Left ventricle myocardium inferior (tissue), 1 donor: Measurements from ENCODE around the gene CAMK2D. TPM values are rescaled to one million over a fixed set of nuclear protein-coding genes. Genes with fewer than 3 reads are reported as not detected.
A peak's percentile ranks its signal among the peaks of the same experiment; 100 is the strongest.

Experiments
- DNase-seq: peaks from one replicate; pipeline ENCODE4 v3.0.0-alpha.2; 2020
- H3K27ac ChIP-seq: fragments of 200-600 bp; replicated peaks from 2 replicates; pipeline ENCODE4 v1.8.0; 2021
- H3K27me3 ChIP-seq: fragments of 200-600 bp; 2 replicates; pipeline ENCODE4 v1.8.0; 2021; ENCODE audit warnings: low read depth
- H3K36me3 ChIP-seq: fragments of 200-600 bp; 2 replicates; pipeline ENCODE4 v1.8.0; 2021
- H3K4me1 ChIP-seq: fragments of 200-600 bp; 2 replicates; pipeline ENCODE4 v1.8.0; 2021
- H3K4me3 ChIP-seq: fragments of 200-600 bp; 2 replicates; pipeline ENCODE4 v1.8.0; 2021; ENCODE audit warnings: mild to moderate bottlenecking, moderate library complexity
- H3K9me3 ChIP-seq: fragments of 200-600 bp; replicated peaks from 2 replicates; pipeline ENCODE4 v1.8.0; 2021
- CTCF ChIP-seq: fragments of 200-600 bp; IDR thresholded peaks from 2 replicates; pipeline ENCODE4 v1.8.0; 2021; ENCODE audit warnings: antibody characterized with exemption, mild to moderate bottlenecking, borderline replicate concordance
- intact Hi-C: fragments of 100-400 bp; cut with micrococcal nuclease; formaldehyde crosslinking; loops from one replicate; pipeline ENCODE4 v1.11.0; 2022
- total RNA-seq: library from RNA; stranded (reverse); fragmentation: NEBNext Ultra II Directional; extraction: Animal tissue kit (Norgen Biotek cat#: 25700); gene quantifications from one replicate; pipeline ENCODE4 v1.2.1, GENCODE V29; 2021
- donor health status: DM: no; HTN: yes; CAD: no; lungs with severe emphysema.

Gene CAMK2D
- total RNA-seq, 1 donor from 2014 or later = 223 TPM

GRCh38 chr4:113636438-113636818, 125.1 kb downstream of the CAMK2D start:
- H3K4me3 ChIP-seq = peak overlapping the region; percentile 0
- peaks cover 96% of the 10 kb centered on the region for H3K4me1 ChIP-seq

DNA sequence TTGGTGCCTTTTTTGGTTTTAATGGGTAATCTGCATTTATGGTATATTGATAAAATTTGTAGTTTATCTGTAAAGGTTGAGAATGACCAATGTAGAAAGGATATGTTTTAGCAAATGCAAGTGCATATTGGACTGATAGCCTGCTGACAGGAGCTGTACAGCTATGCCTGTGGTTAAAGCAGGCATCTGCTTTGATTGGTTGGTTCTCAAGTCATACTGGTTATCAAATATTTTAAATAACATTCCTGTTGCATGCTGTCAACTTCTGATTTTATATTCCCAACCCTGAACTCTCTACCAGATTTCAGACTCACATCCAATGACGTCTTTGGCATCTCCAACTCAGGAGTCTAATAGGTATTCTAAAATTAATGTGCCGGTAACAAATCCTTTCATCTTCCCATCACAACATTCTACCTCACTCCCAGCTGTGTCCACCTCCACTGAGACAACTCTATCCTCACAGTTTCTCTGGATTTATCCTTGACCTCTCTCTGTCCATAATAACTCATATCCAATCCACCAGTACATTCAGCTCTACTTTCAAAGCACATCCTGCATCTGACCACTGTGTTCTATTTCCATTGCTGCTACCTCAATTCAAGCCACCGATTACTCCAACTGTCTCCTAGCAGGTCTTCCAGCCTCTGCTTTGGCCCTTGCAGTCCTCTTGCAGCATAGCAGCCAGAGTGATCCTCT, 125.7 kb downstream of the CAMK2D start:
- H3K36me3 ChIP-seq = no peaks in the 10 kb centered on the region
- H3K27me3 ChIP-seq = no peaks in the 10 kb centered on the region
- TF ChIP-seq CTCF = no peak
- H3K4me1 ChIP-seq = peaks cover 98% of the 10 kb centered on the region
- H3K4me3 ChIP-seq = peak overlapping the region; percentile 0
- DNase-seq = no peak
- peak overlapping the region; percentile 88 for H3K27ac ChIP-seq
- no peaks in the 10 kb centered on the region for H3K9me3 ChIP-seq
- intact Hi-C loops = no loop called here

More at GRCh38 chr4:113636438-113636818, 125.1 kb downstream of the CAMK2D start:
- TF ChIP-seq CTCF = peak; percentile 20
- Histone ChIP-seq H3K36me3 (no peaks in the 10 kb centered on the region), H3K9me3 (no peaks in the 10 kb centered on the region), H3K27me3 (no peaks in the 10 kb centered on the region), H3K27ac (peak overlapping the region; percentile 88)
- DNase-seq = no peak
- intact Hi-C loops = no loop called here

DNA sequence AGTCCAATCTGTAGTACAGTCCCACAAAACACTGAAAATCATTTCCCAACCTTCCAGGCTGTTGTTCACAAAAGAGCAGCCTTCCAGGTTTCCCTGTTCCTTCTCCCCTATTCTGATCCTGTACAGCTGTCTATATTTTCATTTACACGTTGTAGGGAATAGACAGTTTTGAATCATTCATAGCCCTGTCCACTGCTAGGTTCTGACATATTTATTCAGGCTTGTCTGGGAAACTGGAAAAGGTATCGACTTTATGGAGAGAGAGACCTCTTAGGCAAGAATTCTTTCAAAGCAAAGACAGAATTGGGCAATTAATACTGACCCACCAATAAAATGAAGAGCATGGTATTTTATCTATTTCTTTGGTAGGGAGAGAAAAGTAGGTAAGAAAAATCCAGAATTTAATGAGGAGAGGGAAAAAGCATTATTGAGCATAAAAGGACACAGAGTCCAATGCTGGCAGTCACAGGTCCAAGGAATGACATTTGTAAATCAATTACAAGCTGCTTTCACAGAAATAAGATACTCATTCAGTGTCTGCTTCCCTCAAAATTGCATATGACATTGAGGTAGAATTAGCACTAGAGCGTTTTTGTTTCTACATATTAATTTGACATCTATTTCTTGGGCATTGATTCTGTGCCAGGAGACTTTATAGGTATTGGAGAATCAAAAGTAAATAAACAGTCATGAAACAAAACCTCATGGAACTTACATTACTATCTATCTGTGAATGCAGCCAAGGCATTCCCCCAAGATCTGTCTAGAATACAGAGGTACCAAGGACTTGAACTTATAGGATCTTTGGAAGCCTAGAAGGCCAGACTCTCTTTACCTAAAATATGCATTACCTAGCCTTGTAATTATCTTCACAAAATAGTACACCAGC, 127.2 kb downstream of the CAMK2D start:
- Histone ChIP-seq H3K27me3 (no peaks in the 10 kb centered on the region), H3K27ac (peak overlapping the region; percentile 88), H3K36me3 (no peaks in the 10 kb centered on the region), H3K4me1 (peaks cover 98% of the 10 kb centered on the region), H3K9me3 (no peaks in the 10 kb centered on the region), H3K4me3 (no peak overlapping the region)
- intact Hi-C loops = no loop called here
- no peak for DNase-seq
- no peak for TF ChIP-seq CTCF

DNA sequence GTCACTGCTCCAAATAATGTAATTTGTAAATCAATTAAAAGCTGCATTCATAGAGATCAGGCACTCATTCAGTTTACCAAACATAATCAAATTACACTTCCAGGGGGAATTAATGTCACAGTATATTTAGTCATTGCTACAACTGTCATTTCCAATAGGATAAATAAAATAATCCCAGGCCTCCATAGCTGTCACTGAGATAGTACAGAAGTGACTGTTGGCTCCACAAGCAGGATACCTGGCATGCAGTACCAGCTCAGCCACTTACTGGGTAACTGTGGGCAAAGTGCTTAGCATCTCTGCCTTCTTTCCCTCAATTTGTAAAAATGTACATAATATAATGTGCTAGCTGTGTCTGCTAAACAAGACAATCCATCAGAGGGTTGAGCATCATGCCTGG, 128.1 kb downstream of the CAMK2D start:
- peaks cover 98% of the 10 kb centered on the region for H3K4me1 ChIP-seq
- H3K36me3 ChIP-seq = no peaks in the 10 kb centered on the region
- H3K9me3 ChIP-seq = no peaks in the 10 kb centered on the region
- H3K27me3 ChIP-seq = no peaks in the 10 kb centered on the region
- intact Hi-C loops = no loop called here
- no peak for TF ChIP-seq CTCF
- no peak overlapping the region for H3K4me3 ChIP-seq
- H3K27ac ChIP-seq = peak overlapping the region; percentile 88
- DNase-seq = no peak

GRCh38 chr4:113628711-113629110, 132.8 kb downstream of the CAMK2D start:
- DNase-seq = no peak
- no peaks in the 10 kb centered on the region for H3K27me3 ChIP-seq
- peaks cover 81% of the 10 kb centered on the region for H3K4me1 ChIP-seq
- TF ChIP-seq CTCF = no peak
- H3K9me3 ChIP-seq = no peaks in the 10 kb centered on the region
- H3K36me3 ChIP-seq = no peaks in the 10 kb centered on the region
- H3K4me3 ChIP-seq = no peak overlapping the region
- intact Hi-C loops = no loop called here
- peak overlapping the region; percentile 88 for H3K27ac ChIP-seq
